Stimulated activated CD4-positive, alpha-beta T cell treated with anti-CD3 and anti-CD28 coated beads, Interleukin-12 subunit alpha, Interleukin-12 subunit beta, amount 100 ng/mL, for 48 hours (primary cell): Measurements from ENCODE around the gene KCNK6.
A peak's percentile ranks its signal among the peaks of the same experiment; 100 is the strongest.
"Not testable (repeated sequence)": the region's sequence is repeated elsewhere in the genome, so short reads cannot be mapped to it uniquely, and the experiment has no call there.

ENCODE experiments used
- DNase-seq, 3 donors: peaks; one replicate each; pipeline ENCODE4 v3.0.0-alpha.2; 2020; ENCODE audit warnings: low read depth in 2 of 3, low spot score in 1 of 3

The KCNK6 gene

DNA sequence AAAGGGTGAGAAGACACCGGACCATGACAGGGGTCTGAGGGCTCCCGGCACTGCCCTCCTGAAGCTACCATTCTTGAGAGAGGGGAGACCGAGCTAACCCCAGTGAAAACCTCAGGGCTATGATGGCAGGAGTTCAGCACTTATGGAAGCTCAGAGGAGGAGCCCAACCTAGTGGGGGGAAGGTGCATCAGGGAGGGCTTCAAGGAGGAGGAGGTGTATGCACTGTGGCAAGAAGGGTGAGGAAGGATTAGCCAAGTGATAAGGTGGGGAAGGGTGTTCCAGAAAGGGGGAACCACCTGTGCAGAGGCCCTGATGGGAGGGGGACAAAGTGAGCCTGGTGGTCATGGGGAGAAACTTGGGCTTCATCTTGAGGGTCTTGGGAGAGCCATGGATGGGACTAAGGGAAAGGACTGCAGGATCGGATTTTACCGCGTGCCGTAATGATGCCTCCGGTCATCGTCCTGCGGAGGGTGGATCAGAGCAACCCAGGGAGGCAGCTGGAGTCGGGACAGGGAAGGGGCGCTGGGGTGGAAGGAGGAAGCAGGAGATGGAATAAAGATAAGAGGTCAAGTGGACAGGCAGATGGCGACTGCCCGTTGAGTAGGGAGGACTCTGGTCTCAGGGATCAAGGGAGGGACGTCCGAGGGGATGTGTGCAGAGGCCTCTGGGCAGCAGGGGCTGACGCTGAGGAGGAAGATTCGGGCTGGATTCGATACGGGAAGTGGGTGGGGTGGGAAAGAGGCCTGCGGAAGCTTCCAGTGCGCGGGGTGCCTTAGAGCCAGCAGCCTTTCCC, 41.4 kb downstream of the KCNK6 start:
- DNase-seq = no peak

DNA sequence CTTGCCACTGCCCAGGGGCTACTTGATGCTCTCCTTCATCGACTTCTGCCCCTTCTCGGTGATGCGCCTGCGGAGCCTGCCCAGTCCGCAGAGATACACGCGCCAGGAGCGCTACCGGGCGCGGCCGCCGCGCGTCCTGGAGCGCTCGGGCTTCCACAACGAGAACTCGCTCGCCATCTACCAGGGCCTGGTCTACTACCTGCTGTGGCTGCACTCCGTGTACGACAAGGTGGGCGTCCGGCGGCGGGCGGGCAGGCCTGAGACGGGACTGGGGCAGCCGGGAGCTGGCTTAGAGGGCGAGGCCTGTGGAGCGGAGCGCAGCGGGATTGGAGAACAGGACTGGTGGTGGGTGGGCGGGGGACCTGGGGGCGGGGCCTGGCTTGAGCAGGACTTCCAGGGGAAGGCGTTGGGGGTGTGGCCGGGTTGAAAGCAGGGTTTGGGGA, 42.0 kb downstream of the KCNK6 start:
- DNase-seq = peak; percentile 54 to 75 (median 62)

DNA sequence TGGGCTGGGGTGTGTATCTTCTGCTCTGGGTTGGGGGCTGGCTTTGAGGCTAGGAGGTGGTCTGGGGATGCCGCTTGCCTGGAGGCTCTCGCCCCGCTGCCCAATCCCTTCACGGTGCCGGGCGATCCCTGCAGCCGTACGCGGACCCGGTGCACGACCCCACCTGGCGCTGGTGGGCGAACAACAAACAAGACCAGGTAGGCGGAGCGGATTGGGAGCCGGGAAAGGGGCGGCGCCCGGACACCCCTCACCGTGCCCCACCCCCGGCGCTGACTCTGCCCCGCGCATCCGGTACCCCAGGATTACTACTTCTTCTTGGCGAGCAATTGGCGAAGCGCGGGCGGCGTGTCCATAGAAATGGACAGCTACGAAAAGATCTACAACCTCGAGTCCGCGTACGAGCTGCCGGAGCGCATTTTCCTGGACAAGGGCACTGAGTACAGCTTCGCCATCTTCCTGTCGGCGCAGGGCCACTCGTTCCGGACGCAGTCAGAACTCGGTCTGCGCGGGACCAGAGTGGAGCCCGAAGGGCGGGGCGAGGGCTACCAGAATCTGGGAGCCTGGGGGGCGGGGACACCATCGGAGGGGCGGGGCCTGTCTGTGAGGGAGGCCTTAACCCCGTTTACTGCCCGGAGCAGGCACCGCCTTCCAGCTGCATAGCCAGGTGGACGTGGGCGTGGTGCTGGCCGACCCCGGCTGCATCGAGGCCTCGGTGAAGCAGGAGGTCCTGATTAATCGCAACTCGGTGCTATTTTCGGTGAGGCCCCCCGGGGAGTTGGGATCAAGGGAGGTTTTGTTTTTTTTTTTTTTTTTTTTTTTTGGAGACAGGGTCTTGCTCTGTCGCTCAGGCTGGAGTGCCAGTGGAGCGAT, 42.7 kb downstream of the KCNK6 start:
- DNase-seq = peak; percentile 79 to 91 (median 87)

DNA sequence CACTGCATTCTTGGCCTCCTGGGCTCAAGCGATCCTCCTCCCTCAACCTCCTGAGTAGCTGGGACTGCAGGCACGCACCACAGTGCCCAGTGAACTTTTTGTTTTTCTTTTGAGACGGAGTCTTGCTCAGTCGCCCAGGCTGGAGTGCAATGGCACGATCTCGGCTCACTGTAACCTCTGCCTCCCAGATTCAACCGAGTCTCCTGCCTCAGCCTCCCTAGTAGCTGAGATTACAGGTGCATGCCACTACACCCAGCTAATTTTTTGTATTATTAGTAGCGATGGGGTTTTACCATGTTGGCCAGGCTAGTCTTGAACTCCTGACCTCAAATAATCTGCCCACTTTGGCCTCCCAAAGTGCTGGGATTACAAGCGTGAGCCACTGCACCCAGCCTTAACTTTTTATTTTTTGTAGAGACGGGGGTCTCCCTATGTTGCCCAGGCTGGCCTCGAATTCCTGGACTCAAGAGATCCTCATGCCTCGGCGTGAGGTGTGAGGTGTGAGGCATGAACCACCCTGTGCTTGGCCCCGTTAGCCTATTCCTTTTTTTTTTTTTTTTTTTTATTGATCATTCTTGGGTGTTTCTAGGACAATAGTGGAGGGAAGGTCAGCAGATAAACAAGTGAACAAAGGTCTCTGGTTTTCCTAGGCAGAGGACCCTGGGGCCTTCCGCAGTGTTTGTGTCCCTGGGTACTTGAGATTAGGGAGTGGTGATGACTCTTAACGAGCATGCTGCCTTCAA, 43.5 kb downstream of the KCNK6 start:
- not testable (repeated sequence) for DNase-seq

DNA sequence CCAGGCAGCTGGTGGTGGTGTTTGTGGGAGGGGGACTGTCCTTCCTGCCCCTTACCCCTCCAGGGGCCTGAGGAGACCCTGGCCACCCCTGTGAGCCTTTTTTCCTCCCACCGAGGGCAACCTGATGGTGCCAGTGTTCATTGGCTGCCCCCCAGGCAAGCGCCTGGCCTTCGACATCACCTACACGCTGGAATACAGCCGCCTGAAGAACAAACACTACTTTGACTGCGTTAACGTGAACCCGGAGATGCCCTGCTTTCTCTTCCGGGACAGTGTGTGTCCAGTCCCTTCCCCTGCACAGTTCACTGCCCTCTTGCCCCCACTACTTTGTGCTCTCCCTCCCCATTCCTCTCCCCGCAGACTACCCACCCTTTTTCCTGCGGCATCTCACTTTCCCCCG, 47.4 kb downstream of the KCNK6 start:
- DNase-seq = no peak

DNA sequence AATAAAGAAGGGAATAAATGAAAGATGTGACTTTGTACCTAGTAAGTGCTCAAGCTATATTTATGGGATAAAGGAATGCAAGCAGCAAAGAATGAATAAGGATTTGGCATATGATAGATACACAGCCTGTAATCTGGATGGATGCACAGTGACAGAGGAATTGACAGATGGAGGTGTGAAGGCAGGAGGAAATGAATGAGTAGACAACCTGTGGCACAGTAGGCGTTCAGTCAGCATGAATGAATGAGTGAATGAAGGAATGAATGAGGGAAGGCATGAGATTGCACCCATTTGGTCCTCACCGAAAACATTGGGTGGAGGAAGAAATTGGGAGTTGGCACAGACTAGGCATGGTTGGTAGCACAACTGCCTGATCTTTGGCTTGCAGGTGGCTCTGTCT, 49.9 kb downstream of the KCNK6 start:
- no peak for DNase-seq

DNA sequence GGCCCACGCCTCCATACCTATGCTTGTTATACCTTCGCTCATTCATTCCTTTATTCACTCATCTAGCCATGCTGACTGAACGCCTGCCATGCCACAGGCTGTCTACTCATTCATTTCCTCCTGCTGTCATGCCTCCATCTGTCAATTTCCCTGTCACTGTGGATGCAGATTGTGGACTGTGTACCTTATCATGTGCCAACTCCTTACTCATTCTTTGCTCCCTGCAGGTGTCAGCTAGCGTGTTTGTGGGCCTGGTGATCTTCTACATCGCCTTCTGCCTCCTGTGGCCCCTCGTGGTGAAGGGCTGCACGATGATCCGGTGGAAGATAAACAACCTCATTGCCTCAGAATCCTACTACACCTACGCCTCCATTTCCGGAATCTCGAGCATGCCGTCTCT, 50.7 kb downstream of the KCNK6 start:
- no peak for DNase-seq

DNA sequence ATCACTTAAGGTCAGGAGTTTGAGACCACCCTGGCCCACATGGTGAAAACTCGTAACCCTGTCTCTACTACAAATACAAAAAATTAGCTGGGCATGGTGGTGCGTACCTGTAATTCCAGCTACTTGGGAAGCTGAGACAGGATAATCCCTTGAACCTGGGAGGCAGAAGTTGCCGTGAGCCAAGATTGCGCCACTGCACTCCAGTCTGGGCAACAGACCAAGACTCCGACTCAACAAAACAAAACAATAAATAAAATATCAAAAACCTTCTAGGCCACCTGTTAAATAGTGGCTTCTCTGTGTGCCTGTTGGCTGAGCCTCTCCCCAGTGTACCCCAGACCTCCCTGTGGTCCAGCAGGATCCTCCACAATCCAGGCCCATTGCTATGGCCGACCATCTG, 51.4 kb downstream of the KCNK6 start:
- DNase-seq = no peak

DNA sequence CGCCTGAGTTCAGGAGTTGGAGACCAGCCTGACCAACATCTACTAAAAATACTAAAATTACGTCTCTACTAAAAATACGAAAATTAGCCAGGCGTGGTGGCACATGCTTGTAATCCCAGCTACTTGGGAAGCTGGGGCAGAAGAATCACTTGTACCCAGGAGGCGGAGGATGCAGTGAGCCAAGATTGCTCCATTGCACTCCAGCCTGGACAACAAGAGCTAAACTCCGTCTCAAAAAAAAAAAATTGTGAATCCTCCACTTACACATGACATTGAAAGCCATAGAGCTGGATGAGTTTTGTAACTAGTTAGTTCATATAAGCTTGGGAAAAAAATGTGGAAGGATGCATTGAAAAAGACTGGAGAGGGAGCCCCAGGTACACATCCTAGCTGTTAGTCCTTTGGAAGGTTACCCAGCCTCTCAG, 54.3 kb downstream of the KCNK6 start:
- DNase-seq = no peak

DNA sequence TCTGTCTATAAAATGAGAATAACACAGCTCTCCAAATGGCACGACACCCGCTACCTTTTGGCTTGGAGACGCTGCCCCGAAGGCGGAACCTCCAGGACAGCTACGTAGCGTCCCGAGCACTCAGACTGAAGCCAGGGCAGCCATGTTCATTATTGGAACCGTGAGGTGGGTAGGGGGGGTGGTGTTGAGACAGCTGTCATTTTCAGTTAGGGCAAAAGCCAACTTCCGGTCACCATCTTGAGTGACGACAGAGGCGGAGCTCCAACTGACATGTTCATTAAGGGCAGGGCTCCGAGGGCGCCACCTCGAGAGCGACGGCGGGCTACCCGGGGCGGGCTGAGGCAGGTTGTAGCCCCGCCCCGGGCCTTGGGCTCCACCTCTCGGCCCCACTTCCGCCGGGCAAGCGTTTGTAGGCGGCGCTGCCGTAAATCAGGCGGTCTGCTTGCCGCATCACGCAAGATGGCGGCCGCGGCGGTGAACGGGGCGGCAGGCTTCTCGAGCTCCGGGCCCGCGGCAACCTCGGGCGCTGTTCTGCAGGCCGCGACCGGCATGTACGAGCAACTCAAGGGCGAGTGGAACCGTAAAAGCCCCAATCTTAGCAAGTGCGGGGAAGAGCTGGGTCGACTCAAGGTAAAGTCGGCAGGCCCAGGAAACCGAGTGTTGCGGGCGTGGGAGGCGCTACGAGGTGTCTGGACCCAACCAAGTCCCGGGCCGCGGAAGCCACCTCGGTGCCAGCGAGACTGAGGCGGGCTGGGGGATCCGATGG, 54.9 kb downstream of the KCNK6 start, which contains the start of gene PSMD8:
Gene PSMD8 (plus strand): TSS at position 240 of the 766 bp plus-strand sequence. CDS start 31 bp downstream, at position 271.
- peak; percentile 95 to 98 (median 97) for DNase-seq

DNA sequence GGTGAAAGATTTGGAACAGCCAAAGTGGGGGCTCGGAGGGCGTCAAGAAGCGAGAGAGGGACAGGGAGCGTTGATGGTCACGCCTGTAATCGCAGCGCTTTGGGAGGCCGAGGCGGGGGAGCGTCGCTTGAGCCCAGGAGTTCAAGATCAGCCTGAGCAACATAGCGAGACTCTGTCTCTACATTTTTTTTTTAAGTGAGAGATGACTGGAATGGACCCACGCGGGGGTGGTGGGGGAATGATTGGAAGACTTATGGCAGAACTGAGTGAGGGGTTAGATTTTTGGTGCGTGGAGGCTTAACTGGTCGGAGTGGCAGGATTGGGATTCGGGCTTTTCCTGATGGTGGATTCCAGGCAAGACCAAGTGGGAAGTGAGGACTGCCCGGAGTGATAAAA, 55.5 kb downstream of the KCNK6 start:
- no peak for DNase-seq

DNA sequence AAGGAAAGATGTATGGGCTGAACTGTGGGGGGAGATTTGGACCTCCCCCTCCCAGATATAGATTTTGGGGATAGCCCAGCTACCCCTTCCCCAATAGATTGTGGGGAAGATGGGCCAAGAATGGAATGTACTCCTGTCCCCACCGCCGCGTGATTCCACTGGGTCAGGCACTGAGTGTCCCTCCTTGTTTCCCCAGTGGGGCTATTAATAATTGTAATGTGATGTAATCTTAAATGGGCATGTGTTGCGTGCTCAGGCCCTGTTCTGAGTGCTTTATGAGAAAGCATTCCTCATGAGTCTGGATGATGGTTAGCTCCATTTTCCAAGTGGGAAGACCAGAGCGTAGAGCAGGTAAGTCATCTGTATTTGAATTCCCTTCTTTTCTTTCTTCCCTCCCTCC, 56.1 kb downstream of the KCNK6 start:
- no peak for DNase-seq

DNA sequence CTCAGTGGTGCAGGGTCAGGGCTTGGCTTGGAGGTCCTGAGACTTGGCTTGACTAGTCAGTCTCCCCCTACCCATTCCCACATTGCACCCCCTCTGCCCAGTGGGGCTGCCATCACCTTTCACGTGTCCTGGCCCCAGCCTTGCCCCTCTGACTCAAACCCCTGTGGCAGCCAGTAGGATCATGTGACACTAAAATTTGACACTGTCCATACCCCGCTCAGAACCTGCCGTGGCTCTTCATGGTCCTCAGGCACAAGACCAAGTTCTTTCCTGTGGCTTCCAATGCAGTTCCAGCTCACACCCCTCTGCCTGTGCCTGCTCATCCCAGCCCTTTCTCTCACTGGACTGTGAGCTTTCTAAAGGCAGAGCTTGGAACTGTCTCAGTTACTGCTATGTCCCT, 56.9 kb downstream of the KCNK6 start:
- no peak for DNase-seq

DNA sequence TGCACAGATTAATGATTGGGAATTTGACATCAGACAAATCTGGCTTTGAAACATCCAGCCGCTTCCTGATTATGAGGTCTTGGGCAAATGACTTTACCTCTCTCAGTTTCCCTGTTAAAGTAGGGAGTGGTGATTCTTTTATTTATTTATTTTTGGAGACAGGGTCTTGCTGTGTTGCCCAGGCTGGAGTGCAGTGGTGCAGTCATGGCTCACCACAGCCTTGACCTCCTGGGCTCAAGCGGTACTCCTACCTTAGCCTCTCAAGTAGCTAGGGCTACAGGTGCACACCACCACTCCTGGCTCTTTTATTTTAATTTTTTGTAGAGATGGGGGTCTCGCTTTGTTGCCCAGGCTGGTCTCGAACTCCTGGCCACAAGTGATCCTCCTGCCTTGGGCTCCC, 57.4 kb downstream of the KCNK6 start:
- DNase-seq = no peak

DNA sequence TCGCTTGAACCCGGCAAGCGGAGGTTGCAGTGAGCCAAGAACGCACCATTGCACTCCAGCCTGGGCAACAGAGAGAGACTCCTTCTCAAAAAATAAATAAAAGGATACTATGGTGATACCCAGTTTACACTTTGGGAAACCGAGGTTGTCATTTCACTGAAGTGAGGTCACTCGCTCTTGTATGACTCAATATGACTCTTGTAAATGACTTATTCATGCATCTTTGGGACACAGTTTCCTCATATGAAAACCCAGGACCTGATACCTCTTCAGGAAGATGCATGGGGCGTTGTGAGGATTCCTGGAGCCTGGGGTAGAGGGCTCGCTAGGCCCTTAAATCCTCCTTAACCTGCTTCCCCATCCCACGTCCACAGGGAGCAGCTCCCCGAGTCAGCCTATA, 59.2 kb downstream of the KCNK6 start:
- no peak for DNase-seq

DNA sequence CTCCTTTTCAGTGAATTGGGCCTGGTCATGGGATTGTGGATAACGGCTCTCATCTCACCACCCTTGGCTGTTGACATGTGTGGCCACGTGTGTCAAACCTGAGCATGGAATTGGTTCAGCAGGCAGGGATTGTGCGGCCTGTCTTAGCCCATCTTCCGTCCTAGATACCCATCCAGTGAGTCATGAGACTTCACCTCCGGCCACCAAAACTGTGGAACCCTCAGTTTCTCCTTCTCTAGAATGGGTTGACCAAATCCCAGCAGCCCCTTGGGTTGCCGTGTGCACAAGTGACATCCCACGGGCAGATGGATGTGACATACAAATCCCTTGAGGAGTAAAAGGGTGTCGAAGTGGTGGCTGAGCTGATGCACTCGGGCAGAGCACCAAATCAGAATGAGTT, 61.5 kb downstream of the KCNK6 start:
- DNase-seq = no peak
